Esophagus (tissue), 2 donors: ENCODE results near the gene PARD6A. TPM values are rescaled to one million over a fixed set of nuclear protein-coding genes. Genes with fewer than 3 reads are reported as not detected.

Source experiments
- H3K27ac ChIP-seq, 2 donors: one replicate each; pipeline ENCODE4 v1.5.1; 2013; ENCODE audit warnings: low read depth in 2 of 2, mild to moderate bottlenecking in 2 of 2, inconsistent platforms in 1 of 2, low read length in 1 of 2, moderate library complexity in 1 of 2
- H3K27me3 ChIP-seq, 2 donors: one replicate each; pipeline ENCODE4 v1.6.1; 2013; ENCODE audit warnings: low read length in 2 of 2, control low read depth in 1 of 2, mild to moderate bottlenecking in 1 of 2; ENCODE audit not compliant: insufficient read depth in 2 of 2, control insufficient read depth in 1 of 2
- H3K36me3 ChIP-seq, 2 donors: one replicate each; pipeline ENCODE4 v1.6.1; 2013; ENCODE audit warnings: low read length in 1 of 2; ENCODE audit not compliant: control insufficient read depth in 2 of 2, insufficient read depth in 2 of 2
- H3K4me1 ChIP-seq, 2 donors: one replicate each; pipeline ENCODE4 v1.6.1; 2013; ENCODE audit warnings: low read length in 1 of 2; ENCODE audit not compliant: control insufficient read depth in 2 of 2, insufficient read depth in 2 of 2
- H3K4me3 ChIP-seq, 2 donors: one replicate each; pipeline ENCODE4 v1.5.1; 2013; ENCODE audit warnings: low read length in 2 of 2, mild to moderate bottlenecking in 2 of 2, low read depth in 1 of 2, moderate library complexity in 1 of 2
- H3K9me3 ChIP-seq, 2 donors: one replicate each; pipeline ENCODE4 v1.6.1; 2013; ENCODE audit warnings: mild to moderate bottlenecking in 2 of 2, low read depth in 1 of 2, low read length in 1 of 2, moderate library complexity in 1 of 2; ENCODE audit not compliant: control insufficient read depth in 2 of 2, insufficient read depth in 1 of 2
- WGBS, 2 donors: extraction: QIAGEN DNeasy Blood & Tissue Kit; methylation state at CpG; one replicate each; pipeline ENCODE4 v1.1.7; 2013; 5-methylcytosine and 5-hydroxymethylcytosine counted together
- polyA plus RNA-seq, 2 donors: library from polyadenylated mRNA; stranded (reverse); fragments of 200-250 nt; gene quantifications; one replicate each; pipeline ENCODE4 v1.2.3, GENCODE V29; 2013
- donor health status: healthy with polysubstance abuse.
- donor health status: Bipolar disorder and iron deficiency.

Gene PARD6A
- polyA plus RNA-seq, 2 donors = 1.2 to 1.7 TPM

DNA sequence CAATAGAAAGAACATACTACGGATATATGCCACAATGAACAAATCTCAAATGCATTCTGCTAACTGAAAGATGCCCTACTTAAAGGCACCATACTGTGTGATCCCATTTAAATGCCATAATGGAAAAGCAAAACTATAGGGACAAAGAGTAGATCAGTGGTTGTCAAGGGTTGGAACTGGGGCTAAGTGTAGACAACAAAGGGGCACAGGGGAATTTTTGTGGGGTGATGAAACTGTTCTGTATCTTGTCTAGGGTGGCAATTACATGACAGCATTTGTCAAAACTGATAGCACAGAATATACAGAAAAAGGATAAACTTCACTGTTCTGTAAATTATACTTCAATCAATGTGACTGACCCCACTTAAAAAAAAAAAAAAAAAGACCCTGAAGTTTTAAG lies 40.7 kb downstream of the PARD6A start:
- no peaks in the 10 kb centered on the region for H3K27me3 ChIP-seq
- no peaks in the 10 kb centered on the region for H3K36me3 ChIP-seq
- H3K9me3 ChIP-seq = no peaks in the 10 kb centered on the region
- WGBS, 2 donors = 90 to 93% methylated on average over 1 of the region's 1 CpG
- no peaks in the 10 kb centered on the region for H3K4me1 ChIP-seq
- H3K27ac ChIP-seq = no peak overlapping the region
- H3K4me3 ChIP-seq = no peak overlapping the region

DNA sequence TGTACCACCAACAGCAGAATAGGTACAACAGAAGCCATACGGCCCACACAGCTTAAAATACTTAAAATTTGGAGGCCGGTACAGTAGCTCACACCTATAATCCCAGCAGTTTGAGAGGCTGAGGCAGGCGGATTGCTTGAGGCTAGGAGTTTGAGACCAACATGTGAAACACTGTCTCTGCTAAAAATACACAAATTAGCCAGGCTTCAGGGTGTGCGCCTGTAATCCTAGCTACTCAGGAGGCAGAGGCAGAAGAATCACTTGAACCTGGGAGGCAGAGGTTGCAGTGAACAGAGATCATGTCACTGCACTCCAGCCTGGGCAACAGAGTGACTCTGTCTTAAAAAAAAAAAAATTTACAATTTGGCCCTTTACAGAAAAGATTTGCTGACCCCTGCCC lies 41.4 kb downstream of the PARD6A start:
- H3K4me3 ChIP-seq = no peak overlapping the region
- H3K27me3 ChIP-seq = no peaks in the 10 kb centered on the region
- H3K36me3 ChIP-seq = no peaks in the 10 kb centered on the region
- no peaks in the 10 kb centered on the region for H3K4me1 ChIP-seq
- no peaks in the 10 kb centered on the region for H3K9me3 ChIP-seq
- WGBS, 2 donors = 93 to 94% methylated on average over 4 of the region's 4 CpGs
- H3K27ac ChIP-seq = no peak overlapping the region

DNA sequence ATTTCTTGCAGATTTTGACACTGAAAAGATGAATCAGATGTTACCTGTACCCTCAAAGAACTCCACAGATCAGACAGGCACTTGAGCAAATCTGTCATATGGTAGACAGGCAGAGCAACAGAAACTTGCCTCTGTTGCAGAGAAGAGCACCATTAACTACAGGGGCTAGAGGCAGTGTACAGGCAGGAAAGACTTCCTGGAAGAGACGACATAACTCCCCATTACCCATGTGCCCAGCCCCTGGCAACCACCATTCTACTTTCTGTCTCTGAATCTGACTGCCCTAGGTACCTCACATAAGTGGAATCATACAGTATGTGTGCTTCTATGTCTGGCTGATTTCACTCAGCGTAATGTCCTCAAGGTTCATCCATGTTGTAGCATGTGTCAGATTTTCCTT lies 42.9 kb downstream of the PARD6A start:
- 72 to 78% methylated on average over 2 of the region's 2 CpGs for WGBS, 2 donors
- no peaks in the 10 kb centered on the region for H3K27me3 ChIP-seq
- peak overlapping the region in 1 of 2 donors; percentile 0 for H3K27ac ChIP-seq

DNA sequence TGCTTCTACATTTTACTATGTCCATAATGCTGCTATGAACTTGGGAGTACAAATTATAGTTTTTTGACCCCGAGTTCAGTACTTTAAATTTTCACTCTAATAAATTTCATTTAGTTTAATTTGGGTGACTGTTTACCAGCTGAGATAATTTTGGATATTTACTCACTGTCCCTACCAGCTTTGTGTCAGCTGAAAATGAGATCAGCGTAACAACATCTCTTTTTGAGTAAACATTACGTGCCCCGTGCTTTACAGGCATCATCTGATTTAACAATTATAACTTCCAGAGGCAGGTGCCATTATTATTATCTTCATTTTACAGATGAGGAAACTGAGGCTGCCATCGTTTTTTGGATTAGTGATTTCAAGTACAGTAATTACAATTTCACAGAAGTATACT lies 43.4 kb downstream of the PARD6A start:
- Histone ChIP-seq H3K36me3 (no peaks in the 10 kb centered on the region), H3K27ac (no peak overlapping the region), H3K27me3 (no peaks in the 10 kb centered on the region), H3K4me3 (no peak overlapping the region), H3K4me1 (no peaks in the 10 kb centered on the region), H3K9me3 (no peaks in the 10 kb centered on the region)
- 89 to 93% methylated on average over 5 of the region's 5 CpGs for WGBS, 2 donors

More for the DNA sequence above, 42.9 kb downstream of the PARD6A start:
- Histone ChIP-seq H3K9me3 (no peaks in the 10 kb centered on the region), H3K36me3 (no peaks in the 10 kb centered on the region), H3K4me3 (no peak overlapping the region), H3K4me1 (no peaks in the 10 kb centered on the region)

DNA sequence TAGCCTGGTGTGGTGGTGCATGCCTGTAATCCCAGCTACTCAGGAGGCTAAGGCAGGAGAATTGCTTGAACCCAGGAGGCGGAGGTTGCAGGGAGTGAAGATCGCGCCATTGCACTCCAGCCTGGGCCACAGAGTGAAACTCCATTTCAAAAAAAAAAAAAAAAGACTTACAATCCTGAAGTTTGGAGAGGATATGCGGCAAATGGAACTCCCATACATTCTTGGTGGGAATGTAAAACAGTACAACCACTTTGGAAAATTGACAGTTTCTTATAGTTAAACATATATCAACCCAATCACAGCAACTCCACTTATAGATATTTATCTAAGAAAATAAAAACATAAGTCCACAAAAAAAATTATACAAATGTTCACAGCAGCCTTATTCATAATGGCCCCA lies 46.5 kb downstream of the PARD6A start:
- no peaks in the 10 kb centered on the region for H3K27me3 ChIP-seq
- no peak overlapping the region for H3K27ac ChIP-seq
- H3K4me1 ChIP-seq = no peaks in the 10 kb centered on the region
- WGBS, 2 donors = 85 to 95% methylated on average over 4 of the region's 4 CpGs
- H3K9me3 ChIP-seq = no peaks in the 10 kb centered on the region
- no peak overlapping the region for H3K4me3 ChIP-seq
- no peaks in the 10 kb centered on the region for H3K36me3 ChIP-seq

DNA sequence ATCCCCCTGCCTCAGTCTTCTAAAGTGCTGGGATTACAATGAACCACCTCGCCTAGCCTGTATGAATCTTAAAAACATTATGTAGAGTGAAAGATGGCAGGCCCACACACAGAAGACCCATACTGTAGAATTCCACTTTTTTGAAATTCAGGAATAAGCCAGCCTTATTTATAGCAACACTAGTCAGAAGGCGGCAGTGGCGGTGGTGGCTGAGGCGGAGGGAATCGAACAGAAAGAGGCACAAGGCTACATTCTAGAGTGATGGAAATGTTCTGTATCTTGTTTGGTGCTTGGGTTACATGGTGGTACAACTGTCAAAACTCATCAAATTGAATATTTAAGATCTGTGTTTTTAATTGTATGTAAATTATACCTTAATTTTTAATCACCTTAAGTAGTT lies 47.0 kb downstream of the PARD6A start:
- H3K27me3 ChIP-seq = no peaks in the 10 kb centered on the region
- H3K27ac ChIP-seq = peak overlapping the region in 1 of 2 donors; percentile 15
- no peak overlapping the region for H3K4me3 ChIP-seq
- H3K36me3 ChIP-seq = no peaks in the 10 kb centered on the region
- WGBS, 2 donors = 97 to 98% methylated on average over 5 of the region's 5 CpGs
- no peaks in the 10 kb centered on the region for H3K4me1 ChIP-seq
- no peaks in the 10 kb centered on the region for H3K9me3 ChIP-seq

DNA sequence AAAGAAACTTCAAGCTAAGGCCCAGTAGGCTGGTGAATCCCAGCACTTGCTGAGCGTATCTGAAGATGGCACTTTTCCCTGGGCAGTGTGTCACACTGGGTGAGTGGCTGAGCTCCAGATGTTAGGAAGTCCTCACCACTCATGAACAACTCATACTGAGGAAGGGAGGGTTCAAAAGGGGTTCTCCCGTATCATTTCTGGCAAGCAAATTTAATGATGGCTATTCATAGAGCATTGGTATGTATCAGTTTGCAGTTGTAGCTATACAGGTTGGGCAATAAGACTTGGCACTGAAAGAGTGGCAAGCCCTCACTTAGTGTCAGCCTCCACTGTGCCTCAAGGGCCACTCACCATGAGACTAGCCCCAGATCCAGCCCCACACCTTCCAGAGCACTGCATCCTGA lies 47.6 kb downstream of the PARD6A start:
- no peaks in the 10 kb centered on the region for H3K4me1 ChIP-seq
- H3K27ac ChIP-seq = peak overlapping the region; percentile 38 to 74
- no peaks in the 10 kb centered on the region for H3K9me3 ChIP-seq
- no peaks in the 10 kb centered on the region for H3K27me3 ChIP-seq
- 34 to 46% methylated on average over 2 of the region's 2 CpGs for WGBS, 2 donors
- H3K4me3 ChIP-seq = no peak overlapping the region
- peaks cover 0 to 2% of the 10 kb centered on the region in 2 donors for H3K36me3 ChIP-seq

DNA sequence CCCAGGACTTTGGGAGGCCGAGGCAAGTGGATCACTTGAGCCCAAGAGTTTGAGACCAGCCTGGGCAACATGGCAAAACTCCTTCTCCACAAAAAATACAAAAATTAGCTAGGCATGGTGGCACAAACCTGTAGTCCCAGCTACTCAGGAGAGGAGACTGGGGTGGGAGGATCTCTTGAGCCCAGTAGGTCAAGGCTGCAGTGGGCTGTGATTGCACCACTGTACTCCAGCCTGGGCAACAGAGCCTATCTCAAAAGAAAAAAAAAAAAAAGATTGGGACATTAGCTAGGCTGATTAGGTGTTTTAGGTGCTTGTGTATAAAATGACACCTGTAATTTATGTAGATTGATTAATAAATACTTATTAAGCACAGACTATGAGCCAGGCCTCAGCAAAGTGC lies 48.3 kb downstream of the PARD6A start:
- WGBS, 2 donors = 92 to 93% methylated on average over 1 of the region's 1 CpG
- peak overlapping the region in 1 of 2 donors; percentile 8 for H3K27ac ChIP-seq
- H3K36me3 ChIP-seq = peaks cover 0 to 2% of the 10 kb centered on the region in 2 donors
- no peak overlapping the region for H3K4me3 ChIP-seq
- no peaks in the 10 kb centered on the region for H3K27me3 ChIP-seq
- H3K9me3 ChIP-seq = no peaks in the 10 kb centered on the region
- no peaks in the 10 kb centered on the region for H3K4me1 ChIP-seq

DNA sequence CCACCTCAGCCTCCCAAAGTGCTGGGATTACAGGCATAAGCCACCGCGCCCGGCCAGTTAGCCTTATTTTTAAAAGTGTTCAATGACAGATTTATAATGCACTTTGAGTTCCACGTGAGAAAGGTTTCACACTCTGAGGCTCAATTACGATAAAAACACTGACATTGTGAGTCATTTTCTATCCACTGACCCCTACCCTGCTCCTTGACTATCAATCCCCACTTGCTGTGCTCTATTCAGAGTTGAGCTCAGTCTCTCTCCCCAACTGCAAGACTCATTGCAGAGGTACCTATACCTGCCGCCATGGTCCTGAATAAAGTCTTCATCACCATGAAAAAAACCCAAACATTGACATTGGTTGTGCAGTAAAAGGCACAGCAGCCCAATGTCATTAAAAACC lies 49.8 kb downstream of the PARD6A start:
- 92 to 95% methylated on average over 6 of the region's 6 CpGs for WGBS, 2 donors
- H3K9me3 ChIP-seq = no peaks in the 10 kb centered on the region

More for the DNA sequence above, 49.8 kb downstream of the PARD6A start:
- Histone ChIP-seq H3K36me3 (peaks cover 0 to 2% of the 10 kb centered on the region in 2 donors), H3K4me1 (no peaks in the 10 kb centered on the region), H3K27me3 (no peaks in the 10 kb centered on the region), H3K27ac (no peak overlapping the region), H3K4me3 (no peak overlapping the region)
